ENCODE measurements around the gene UBLCP1.
A peak's percentile ranks its signal among the peaks of the same experiment; 100 is the strongest.

UBLCP1 gene

DNA sequence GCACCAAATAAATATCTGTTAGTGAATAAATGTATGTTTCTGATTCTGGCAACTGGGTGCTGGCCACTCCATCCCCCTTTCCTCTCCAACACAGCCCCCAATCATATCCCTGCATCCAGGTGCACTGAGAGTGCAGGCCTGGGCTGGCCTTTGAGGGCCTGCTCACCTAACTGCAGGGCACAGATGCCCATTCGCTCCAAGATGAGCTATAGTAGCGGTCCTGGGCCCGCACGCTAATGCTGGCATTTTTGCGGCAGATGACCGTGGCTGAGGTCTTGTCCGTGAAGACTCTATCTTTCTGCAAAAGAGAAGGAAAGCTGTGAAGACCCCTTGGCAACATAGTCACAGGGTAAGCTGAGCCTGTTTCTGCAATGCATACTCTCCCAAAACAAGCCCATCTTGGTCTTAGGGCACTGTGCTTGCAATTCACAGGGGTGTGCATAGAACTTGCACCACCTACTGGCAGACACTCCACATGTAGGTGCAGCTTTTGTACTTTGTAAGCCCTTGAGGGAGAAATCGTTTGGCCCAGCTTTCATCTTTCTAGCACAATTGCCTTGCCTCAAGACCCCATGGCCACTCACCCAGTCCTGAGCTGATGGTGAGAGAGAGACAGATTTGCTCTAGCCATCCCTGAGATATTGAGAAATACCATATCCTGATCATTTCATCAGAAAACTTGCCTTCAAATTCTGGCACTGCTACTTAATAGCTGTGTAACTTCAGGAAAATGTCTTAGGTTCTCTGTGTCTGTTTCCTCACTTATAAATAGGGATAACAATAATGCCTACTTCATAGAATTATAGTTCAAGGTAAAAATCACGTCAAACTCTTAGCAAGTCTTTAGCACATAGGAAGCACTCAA is 53.7 kb downstream of the UBLCP1 start:
- DNase-seq: peak; percentile 53 to 55 (median 55)

DNA sequence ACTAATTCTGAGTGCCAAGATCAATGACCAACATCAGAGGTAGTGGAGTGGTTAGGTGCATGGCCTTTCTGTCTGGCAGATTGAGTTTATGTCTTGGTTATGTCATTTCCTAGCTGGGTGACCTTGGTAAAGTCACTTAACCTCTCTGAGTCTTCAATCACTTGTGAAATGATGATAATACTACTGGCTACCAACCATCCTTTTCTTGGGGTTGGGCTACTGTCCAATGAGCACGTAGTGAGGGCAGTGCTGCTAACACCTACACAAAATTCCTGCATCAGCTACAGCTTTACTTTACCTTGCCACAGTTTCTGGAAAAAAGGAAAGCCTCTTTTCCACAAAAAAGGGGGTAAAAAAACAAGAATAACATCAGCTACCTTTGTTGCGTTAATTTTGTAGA is 54.8 kb downstream of the UBLCP1 start:
- DNase-seq: no peak

DNA sequence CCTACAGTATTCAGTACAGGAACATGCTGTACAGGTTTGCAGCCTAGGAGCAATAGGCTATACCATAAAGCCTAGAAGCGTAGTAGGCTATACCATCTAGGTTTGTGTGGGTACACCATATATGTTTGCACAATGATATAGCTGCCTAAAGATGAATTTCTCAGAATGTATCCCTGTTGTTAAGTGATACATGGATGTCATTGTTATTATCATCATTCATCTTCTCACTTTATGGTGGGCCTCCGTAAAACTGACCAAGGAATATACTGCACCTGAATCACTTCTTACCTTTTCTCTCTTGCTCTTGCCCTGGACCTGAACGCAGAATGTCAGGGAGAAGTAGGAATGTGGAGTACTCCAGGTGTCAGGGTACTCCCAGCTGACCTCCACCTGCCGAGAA is 55.4 kb downstream of the UBLCP1 start:
- no peak for DNase-seq

DNA sequence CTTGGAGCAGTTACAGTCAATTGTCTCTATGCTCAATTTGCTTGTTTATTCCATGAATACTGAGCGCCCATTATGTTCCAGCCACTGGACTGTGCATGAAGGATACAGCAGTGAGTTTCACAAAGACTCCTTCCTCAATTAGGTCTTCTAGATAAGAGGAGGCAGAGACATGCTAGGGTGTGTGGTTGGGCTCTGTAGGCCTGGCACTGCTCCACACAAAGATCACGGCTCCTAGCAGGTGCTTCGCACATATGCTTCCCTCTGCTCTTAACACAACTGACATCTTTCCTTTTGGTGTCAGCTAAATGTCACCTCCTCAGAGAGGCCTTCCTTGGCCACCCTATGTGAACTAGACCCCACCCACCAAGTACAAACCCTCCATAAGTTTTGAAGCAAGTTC is 56.3 kb downstream of the UBLCP1 start:
- no peak for DNase-seq

DNA sequence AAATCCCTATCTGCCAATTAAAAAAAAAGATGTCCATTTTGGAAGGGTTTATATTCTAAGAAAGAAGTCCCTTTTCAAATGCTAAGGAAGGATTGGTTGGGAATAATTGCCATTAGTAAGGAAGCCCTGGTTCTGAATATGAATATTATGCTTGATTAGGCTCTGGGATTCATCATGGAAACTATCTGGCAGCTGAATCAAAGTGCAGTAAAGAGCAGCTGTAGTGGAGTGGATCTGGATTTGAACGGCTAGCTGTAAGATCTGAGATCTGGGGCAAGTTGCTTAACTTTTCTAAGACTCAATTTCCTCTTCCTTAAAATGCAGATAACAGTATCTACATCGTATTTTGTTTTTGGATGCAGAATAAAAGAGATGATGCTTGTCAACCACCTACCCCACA is 56.7 kb downstream of the UBLCP1 start:
- no peak for DNase-seq

DNA sequence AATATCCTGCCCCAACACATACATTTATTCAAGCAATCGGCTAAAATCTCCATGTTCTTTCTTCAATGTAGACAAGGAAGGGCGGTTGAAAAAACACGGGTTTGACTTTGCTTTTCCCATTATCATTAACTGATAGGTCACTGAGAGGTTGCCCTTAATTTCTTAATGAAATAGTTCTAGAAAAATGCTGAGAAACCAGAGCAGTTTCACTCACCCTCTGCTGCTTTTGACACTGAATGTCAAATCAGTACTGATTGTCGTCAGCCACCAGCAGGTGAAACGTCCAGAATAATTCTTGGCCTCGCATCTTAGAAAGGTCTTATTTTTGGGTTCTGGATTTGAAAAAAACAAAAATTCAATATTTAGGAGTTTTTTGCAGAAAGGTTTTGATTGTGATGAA is 59.1 kb downstream of the UBLCP1 start:
- no peak for DNase-seq

DNA sequence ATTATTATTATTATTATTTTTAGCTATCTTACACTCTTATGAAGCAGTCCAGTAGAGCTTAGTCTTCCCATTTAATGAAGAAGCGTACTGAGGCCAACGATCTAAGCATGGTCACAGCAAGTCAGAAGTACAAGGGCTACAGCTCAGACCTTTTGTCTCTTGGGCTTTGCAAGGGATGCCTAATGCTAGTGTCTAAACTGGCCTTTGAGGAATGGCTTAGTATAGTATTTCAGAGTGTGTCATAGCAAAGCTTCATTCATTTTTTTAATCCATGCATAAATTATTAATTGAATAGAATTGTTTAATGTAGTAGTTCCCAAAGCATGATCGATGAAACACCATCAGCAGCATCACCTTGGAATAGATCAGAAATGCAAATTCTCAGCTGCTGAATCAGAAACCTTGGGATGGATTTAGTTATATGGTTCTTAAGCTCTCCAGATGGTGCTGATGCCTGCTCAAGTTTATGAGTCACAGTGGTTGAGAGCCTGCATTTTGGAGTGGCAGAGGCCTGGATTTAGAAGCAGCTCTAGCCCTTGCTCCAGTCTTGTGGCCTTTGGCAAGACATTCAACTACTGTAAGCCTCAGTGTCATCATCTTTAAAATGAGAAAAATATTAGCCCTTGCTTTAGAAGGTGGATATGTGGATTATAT is 61.1 kb downstream of the UBLCP1 start:
- no peak for DNase-seq

DNA sequence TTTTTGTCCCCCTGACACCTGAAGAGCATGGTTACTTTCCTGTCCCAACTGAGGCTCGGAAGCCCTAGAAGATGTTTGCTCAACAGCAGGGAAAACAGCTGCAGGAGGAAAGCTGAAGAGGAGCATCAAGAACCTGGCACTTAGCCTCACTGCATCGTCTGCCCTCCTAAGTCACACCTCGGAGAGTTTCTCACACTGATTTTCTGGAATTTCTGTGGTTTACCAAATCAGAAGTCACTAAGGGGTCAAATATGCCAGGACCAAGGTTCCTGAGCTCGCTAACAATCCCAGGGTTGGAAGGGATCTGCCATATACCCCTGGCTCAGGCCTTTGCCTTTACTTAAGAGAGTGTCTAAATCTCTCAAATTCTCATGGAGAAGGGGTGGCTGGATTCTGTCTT is 61.9 kb downstream of the UBLCP1 start:
- no peak for DNase-seq

DNA sequence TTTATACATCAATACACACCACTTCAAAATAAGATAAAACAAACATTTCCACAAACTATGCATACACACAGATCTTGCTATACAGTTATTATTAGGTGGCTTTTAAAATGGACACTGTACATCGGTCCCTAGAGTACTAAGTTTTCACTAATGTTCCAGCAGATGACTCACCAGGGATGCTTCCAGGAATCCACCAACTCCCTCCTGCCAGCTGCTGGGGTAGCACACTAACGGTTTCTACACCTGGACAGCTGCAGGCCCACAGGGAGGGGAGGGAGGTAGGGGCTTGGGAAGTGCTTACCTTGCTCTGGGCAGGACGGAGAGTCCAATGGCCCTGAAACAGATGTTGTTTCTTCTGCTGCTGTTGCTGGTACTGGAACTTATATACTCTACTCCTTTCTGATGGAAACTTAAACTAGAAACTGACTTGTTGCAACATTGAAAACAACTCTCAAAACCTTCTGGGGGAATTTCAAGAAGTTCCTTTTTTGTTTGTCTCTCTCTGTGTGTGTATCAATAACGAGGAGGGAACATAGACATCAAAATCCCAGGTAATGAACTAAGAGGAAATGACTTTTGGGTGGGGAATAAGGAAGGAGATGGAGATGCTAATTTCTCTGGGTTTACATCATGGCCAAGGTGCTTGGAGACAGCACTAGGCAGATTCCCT is 67.2 kb downstream of the UBLCP1 start, which contains the start of gene IL12B:
Gene IL12B (minus strand): TSS at position 357 of the 670 bp plus-strand sequence. CDS start 3,705 bp downstream, outside the sequence.
- peak in 1 of 3 donors; percentile 28 for DNase-seq

DNA sequence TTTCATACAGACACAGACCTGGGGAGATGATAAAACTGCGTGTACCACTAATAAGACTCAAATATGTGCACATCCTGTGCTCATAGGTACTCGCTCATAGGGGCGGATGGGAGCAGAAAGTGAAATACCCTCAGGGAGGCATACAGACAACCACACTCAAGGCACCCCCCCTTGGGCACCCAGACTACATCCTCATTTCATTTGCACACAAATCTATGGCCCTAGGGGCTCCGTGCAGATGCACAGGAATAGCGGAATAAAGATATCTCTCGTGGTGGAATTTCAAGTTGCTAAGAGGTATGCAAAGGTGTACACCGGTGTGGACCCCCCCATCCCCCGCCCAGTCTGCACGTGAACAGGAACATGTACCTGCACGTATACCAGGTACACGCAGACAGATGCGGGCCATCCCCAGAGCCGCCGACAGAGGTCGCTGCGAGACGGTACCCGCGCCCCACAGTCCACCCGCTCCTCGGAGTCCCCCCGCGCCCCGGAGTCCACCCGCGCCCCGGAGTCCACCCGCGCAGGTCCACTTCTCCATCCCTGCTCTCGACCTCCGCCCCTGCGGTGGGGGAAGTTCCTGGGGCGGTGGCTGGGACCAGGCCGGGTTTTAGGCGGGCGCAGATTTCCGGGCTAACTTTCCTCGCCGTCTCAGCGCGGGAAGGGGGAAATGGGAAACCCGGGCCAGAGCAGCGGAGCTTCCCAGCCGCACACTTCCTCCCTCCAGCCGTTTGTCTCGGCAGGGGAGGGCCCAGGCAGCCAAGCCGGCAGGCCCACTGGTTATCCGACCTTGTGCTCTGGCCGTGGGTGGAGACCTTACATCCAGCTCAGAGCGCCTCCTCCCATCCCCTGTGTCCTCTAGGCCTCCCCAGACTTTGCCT is 68.2 kb downstream of the UBLCP1 start:
- peak; percentile 94 to 97 (median 95) for DNase-seq

DNA sequence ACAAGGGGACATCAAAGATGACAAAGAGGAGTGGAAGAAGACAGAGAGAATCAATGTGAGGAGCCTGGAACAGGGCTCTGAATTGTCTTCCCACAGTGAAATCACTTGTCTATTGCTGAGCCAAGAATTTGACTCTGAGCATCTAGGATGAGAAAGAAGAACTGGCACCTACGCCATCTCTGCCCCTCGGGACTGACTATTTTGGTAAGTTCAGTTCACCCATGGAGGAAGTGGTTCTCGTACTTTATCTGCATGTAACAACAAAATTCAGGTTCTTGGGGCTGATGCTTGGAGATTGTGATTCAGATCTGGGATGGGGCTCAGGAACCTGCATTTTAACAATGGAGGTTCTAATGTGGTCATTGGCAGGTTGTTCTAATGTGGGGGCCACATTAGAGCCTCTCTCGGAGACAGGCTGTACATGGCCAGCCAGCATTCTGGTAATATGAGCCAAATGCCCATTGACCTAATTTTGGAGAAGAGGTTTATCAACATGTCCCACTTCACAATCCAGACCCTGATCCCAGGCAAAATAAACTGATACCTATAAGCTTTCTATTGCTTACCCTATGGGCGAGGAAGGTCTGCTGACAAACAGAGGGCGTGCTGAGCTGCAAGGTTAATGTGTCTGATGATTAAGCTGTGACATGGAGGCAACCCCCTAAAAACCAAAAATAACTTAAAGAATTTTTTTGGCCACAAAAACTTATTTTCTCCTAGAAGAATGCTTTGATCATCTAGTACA is 69.9 kb downstream of the UBLCP1 start:
- DNase-seq: peak; percentile 45 to 61 (median 60)

DNA sequence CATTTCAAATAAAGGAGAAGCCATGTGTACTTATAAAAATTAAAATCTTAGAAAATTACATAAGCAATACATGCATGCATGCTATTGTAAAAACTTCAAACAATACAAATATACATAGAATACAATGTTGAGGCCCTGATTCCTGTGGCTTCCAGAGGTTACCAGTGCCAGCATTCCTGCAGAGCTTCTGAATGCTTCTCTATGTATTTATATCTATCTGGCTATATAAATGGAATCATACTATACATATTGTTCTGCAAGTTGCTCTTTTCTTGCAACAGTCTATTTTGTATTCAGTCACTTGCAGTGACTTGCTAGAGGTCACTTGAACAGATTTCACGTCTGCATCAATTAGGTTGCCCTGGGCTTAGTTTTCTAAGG is 70.4 kb downstream of the UBLCP1 start:
- no peak for DNase-seq

Data from suppressor macrophage treated with lipopolysaccharide for 1 hour (primary cell).